GM23338 (cell line): ENCODE results near the gene GP9. TPM values are rescaled to one million over a fixed set of nuclear protein-coding genes. Genes with fewer than 3 reads are reported as not detected.

Source experiments
- ATAC-seq: fragments of 200-7000 bp; cut with Tn5 transposase; 3 replicates; pipeline ENCODE4 v1.9.1; 2020
- DNase-seq: peaks from one replicate; pipeline ENCODE4 v3.0.0-alpha.2; 2015; ENCODE audit warnings: low spot score
- H2AFZ ChIP-seq: fragments of 200-600 bp; sonication (generic); 2 replicates; pipeline ENCODE4 v1.8.0; 2016; ENCODE audit warnings: antibody characterized with exemption, mild to moderate bottlenecking, moderate library complexity
- H3F3A ChIP-seq: fragments of 200-600 bp; sonication (generic); replicated peaks from 2 replicates; pipeline ENCODE4 v1.8.0; 2017; ENCODE audit warnings: antibody characterized with exemption, mixed run types, low read depth
- H3K27ac ChIP-seq: fragments of 200-600 bp; sonication (generic); 2 replicates; pipeline ENCODE4 v1.6.1; 2016; ENCODE audit warnings: low read depth
- H3K27me3 ChIP-seq: fragments of 200-600 bp; sonication (generic); 2 replicates; pipeline ENCODE4 v1.8.0; 2016; ENCODE audit warnings: mild to moderate bottlenecking, mixed run types, moderate library complexity; ENCODE audit not compliant: insufficient read depth
- H3K36me3 ChIP-seq: fragments of 200-600 bp; sonication (generic); 2 replicates; pipeline ENCODE4 v1.8.0; 2016; ENCODE audit warnings: mild to moderate bottlenecking; ENCODE audit not compliant: insufficient read depth
- H3K4me1 ChIP-seq: fragments of 200-600 bp; sonication (generic); 2 replicates; pipeline ENCODE4 v1.8.0; 2016; ENCODE audit warnings: mild to moderate bottlenecking, moderate library complexity; ENCODE audit not compliant: insufficient read depth
- H3K4me2 ChIP-seq: fragments of 200-600 bp; sonication (generic); 2 replicates; pipeline ENCODE4 v1.7.1; 2017; ENCODE audit warnings: mixed run types
- H3K4me3 ChIP-seq: fragments of 200-600 bp; sonication (generic); 2 replicates; pipeline ENCODE4 v1.6.1; 2016; ENCODE audit warnings: mixed run types
- H3K79me2 ChIP-seq: fragments of 200-600 bp; sonication (generic); replicated peaks from 2 replicates; pipeline ENCODE4 v1.8.0; 2017; ENCODE audit warnings: mild to moderate bottlenecking; ENCODE audit not compliant: insufficient read depth
- H3K9me2 ChIP-seq: fragments of 200-600 bp; sonication (generic); 2 replicates; pipeline ENCODE4 v1.8.0; 2017; ENCODE audit not compliant: insufficient read depth
- H4K20me1 ChIP-seq: fragments of 200-600 bp; sonication (generic); replicated peaks from 2 replicates; pipeline ENCODE4 v1.8.0; 2017; ENCODE audit warnings: mild to moderate bottlenecking; ENCODE audit not compliant: insufficient read depth
- H3K27ac Mint-ChIP-seq: 2 replicates; pipeline ENCODE4 v1.8.0; 2020; ENCODE audit warnings: inconsistent platforms, mild to moderate bottlenecking, moderate library complexity, mixed read lengths
- H3K27me3 Mint-ChIP-seq: 3 replicates; pipeline ENCODE4 v1.8.0; 2022; ENCODE audit warnings: low read depth, mild to moderate bottlenecking, moderate library complexity, mixed read lengths, inconsistent platforms; ENCODE audit not compliant: insufficient read depth, poor library complexity
- H3K36me3 Mint-ChIP-seq: 3 replicates; pipeline ENCODE4 v1.8.0; 2021; ENCODE audit warnings: low read depth, mild to moderate bottlenecking, inconsistent platforms, moderate library complexity, mixed read lengths
- H3K4me1 Mint-ChIP-seq: 3 replicates; pipeline ENCODE4 v1.8.0; 2020; ENCODE audit warnings: mild to moderate bottlenecking, inconsistent platforms, mixed read lengths
- H3K4me3 Mint-ChIP-seq: 3 replicates; pipeline ENCODE4 v1.8.0; 2021; ENCODE audit warnings: moderate library complexity, mild to moderate bottlenecking, inconsistent platforms, mixed read lengths
- H3K9me3 Mint-ChIP-seq: 3 replicates; pipeline ENCODE4 v1.8.0; 2020; ENCODE audit warnings: moderate library complexity, mild to moderate bottlenecking, inconsistent platforms, mixed read lengths
- CREB1 ChIP-seq: fragments of 250-450 bp; sonication (Bioruptor Pico); IDR thresholded peaks from 2 replicates; pipeline ENCODE4 v1.5.0; 2020; ENCODE audit warnings: low read depth, mild to moderate bottlenecking, moderate library complexity
- CTCF ChIP-seq, 2 experiments: fragments of 200-600 bp in 1 of 2; sonication (generic) in 1 of 2; conservative IDR thresholded peaks; 2 replicates each; pipeline versions ENCODE4 v1.5.1 to v1.6.1; 2016 to 2017; ENCODE audit warnings: antibody characterized with exemption in 2 of 2, low read depth in 2 of 2, mild to moderate bottlenecking in 2 of 2, moderate library complexity in 1 of 2
- EZH2phosphoT487 ChIP-seq: fragments of 200-600 bp; sonication (generic); IDR thresholded peaks from one replicate; pipeline ENCODE4 v1.8.1; 2018; ENCODE audit warnings: antibody characterized with exemption; ENCODE audit not compliant: unreplicated experiment
- JUNB ChIP-seq: IDR thresholded peaks from one replicate; pipeline ENCODE4 v1.6.1; 2016; ENCODE audit warnings: antibody characterized with exemption; ENCODE audit not compliant: unreplicated experiment
- NANOG ChIP-seq: IDR thresholded peaks from 2 replicates; pipeline ENCODE4 v1.6.1; 2016; ENCODE audit warnings: antibody characterized with exemption, borderline replicate concordance
- POLR2AphosphoS5 ChIP-seq: IDR thresholded peaks from 2 replicates; pipeline ENCODE4 v1.6.1; 2016; ENCODE audit warnings: antibody characterized with exemption, low read depth
- REST ChIP-seq: IDR thresholded peaks from one replicate; pipeline ENCODE4 v1.6.1; 2018; ENCODE audit warnings: antibody characterized with exemption; ENCODE audit not compliant: unreplicated experiment
- STAT1 ChIP-seq: IDR thresholded peaks from one replicate; pipeline ENCODE4 v1.6.1; 2016; ENCODE audit warnings: antibody characterized with exemption; ENCODE audit not compliant: unreplicated experiment
- ZNF331 ChIP-seq: fragments of 250-450 bp; sonication (Bioruptor Pico); IDR thresholded peaks from 2 replicates; pipeline ENCODE4 v1.5.0; 2020; ENCODE audit warnings: low read depth, mild to moderate bottlenecking, moderate library complexity
- ZNF462 ChIP-seq: fragments of 250-450 bp; sonication (Bioruptor Pico); IDR thresholded peaks from 2 replicates; pipeline ENCODE4 v1.5.0; 2020; ENCODE audit warnings: mild to moderate bottlenecking, moderate library complexity
- polyA plus RNA-seq: library from polyadenylated mRNA; unstranded; fragments of >200 nt; fragmentation: Nextera tagmentation; extraction: Ambion mirVana; gene quantifications from 2 replicates; pipeline ENCODE4 v1.2.1, GENCODE V29; 2016
- total RNA-seq: library from RNA; depleted of rRNA; stranded (reverse); fragments of >200 nt; shearing (Covaris generic); gene quantifications from 2 replicates; pipeline ENCODE4 v1.2.3, GENCODE V29; 2014
- TF ChIP-seq, protein P1 (sequence below): IDR thresholded peaks from 2 replicates; pipeline ENCODE4 v1.6.1; 2016; ENCODE audit warnings: antibody characterized with exemption

GP9 gene
- total and polyA plus RNA-seq, 2 experiments from 2014 or later, result not detected

DNA sequence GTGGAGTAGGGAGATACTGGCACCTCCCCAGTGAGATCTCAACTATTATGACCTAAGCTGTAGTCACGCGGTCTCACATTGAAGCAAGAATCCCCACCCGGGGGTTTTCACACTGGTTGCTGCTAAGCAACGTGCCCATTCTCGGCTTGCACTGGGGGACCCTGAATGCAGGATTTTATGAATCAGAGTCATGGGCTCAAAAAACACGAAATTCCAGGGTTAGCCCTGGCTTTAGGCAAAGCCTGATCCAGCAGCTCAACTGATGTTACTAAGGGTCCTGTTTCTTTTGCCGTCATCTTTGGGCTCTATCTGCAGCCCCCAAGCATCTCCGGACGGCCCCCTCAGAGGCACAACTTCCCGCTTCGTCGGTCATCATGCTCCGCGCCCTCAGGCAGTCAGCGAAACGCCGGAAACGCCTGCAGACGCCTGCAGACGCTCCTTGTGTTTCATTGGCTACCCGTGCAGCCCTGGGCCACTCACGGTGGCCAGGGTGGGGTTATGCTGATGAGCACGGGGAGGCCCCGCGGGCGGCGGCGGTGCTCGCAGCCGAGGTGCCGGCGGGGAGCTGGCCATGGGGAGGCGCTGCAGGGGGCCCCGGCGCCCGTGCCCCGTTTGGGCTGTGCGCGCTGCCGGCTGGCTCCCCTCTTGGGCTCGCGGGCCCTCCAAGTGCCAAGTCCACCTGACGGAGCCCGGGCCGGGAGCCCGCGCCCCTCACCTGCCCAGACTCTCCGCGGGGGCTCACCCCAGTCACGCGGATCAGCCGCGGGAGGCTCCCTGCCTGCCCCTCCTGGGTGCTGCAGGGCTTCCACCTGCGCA lies 33.6 kb upstream of the GP9 start:
- H3K9me3 Mint-ChIP-seq, result peaks cover 10% of the 10 kb centered on the region; the same call in 2 of the 3 replicates
- Histone ChIP-seq H3K4me2 (peak overlapping the region; percentile 80), H3K27me3 (peaks cover 26% of the 10 kb centered on the region), H3K4me3 (peak overlapping the region; percentile 52), H3K36me3 (no peaks in the 10 kb centered on the region), H3K9me2 (no peaks in the 10 kb centered on the region), H3K79me2 (no peaks in the 10 kb centered on the region), H4K20me1 (no peaks in the 10 kb centered on the region), H2AFZ (peak overlapping the region; percentile 95), H3K27ac (no peak overlapping the region), H3F3A (no peaks in the 10 kb centered on the region), H3K4me1 (no peaks in the 10 kb centered on the region)
- TF ChIP-seq CREB1 (peak; percentile 70), ZNF462 (no peak), ZNF331 (no peak), JUNB (no peak), EZH2phosphoT487 (no peak), POLR2AphosphoS5 (peak; percentile 82), REST (no peak), NANOG (no peak), STAT1 (no peak), CTCF (conservative IDR thresholded peaks at IDR 0.05; ENCODE audit: low read depth in 2 of 2) (peak; percentile 28 to 58)
- TF ChIP-seq, protein P1, sequence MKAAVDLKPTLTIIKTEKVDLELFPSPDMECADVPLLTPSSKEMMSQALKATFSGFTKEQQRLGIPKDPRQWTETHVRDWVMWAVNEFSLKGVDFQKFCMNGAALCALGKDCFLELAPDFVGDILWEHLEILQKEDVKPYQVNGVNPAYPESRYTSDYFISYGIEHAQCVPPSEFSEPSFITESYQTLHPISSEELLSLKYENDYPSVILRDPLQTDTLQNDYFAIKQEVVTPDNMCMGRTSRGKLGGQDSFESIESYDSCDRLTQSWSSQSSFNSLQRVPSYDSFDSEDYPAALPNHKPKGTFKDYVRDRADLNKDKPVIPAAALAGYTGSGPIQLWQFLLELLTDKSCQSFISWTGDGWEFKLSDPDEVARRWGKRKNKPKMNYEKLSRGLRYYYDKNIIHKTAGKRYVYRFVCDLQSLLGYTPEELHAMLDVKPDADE, result no peak
- peaks cover 3% of the 10 kb centered on the region; the same call in 1 of the 3 replicates for H3K4me1 Mint-ChIP-seq
- H3K27ac Mint-ChIP-seq, result no peak overlapping the region
- H3K27me3 Mint-ChIP-seq, result peaks cover 30% of the 10 kb centered on the region
- peak; percentile 99 for ATAC-seq
- peak overlapping the region; percentile 60 for H3K4me3 Mint-ChIP-seq
- DNase-seq, result peak; percentile 93
- no peaks in the 10 kb centered on the region for H3K36me3 Mint-ChIP-seq
